Motor neuron (in vitro differentiated cells): ENCODE measurements around the gene C6orf120. TPM values are rescaled to one million over a fixed set of nuclear protein-coding genes. Genes with fewer than 3 reads are reported as not detected.

Experiments
- ATAC-seq, 8 experiments: fragments of 200-7000 bp; cut with Tn5 transposase; replicated peaks in 6 of 8; 2 replicates each; pipeline ENCODE4 v1.8.0; 2021; ENCODE audit warnings: mild to moderate bottlenecking in 8 of 8, moderate library complexity in 8 of 8
- H3K27ac ChIP-seq, 2 donors: fragments of 250-450 bp; sonication (Bioruptor Pico); 2 replicates each; pipeline ENCODE4 v1.9.0; 2021; ENCODE audit warnings: antibody characterized with exemption in 2 of 2, mild to moderate bottlenecking in 2 of 2, moderate library complexity in 1 of 2
- H3K4me1 ChIP-seq, 2 donors: fragments of 250-450 bp; sonication (Bioruptor Pico); replicated peaks in 1 of 2; 2 replicates each; pipeline ENCODE4 v1.6.1; 2021; ENCODE audit warnings: antibody characterized with exemption in 2 of 2, mild to moderate bottlenecking in 2 of 2, moderate library complexity in 1 of 2
- H3K4me3 ChIP-seq, 5 donors: fragments of 250-450 bp; sonication (Bioruptor Pico); 2 replicates each; pipeline ENCODE4 v1.9.0; 2021; ENCODE audit warnings: antibody characterized with exemption in 5 of 5, mild to moderate bottlenecking in 5 of 5, moderate library complexity in 4 of 5
- WGBS, 10 experiments: fragments of 450-650 bp; shearing (Covaris generic); methylation state at CpG; one replicate each; pipeline ENCODE4 v1.0.0; 2022; 5-methylcytosine and 5-hydroxymethylcytosine counted together
- in situ Hi-C, 9 experiments: fragments of 400-800 bp; cut with MboI; loops; one replicate each; pipeline ENCODE4 v1.15.0; 2021; ENCODE audit warnings: low sequenced_read_pairs in 9 of 9, low pct_unique_long_range_greater_than_20kb in 2 of 9; ENCODE audit not compliant: unreplicated experiment in 9 of 9
- total RNA-seq, 8 experiments: library from RNA; unstranded; fragments of 300-600 nt; gene quantifications; 2 replicates each; pipeline versions ENCODE4 v1.2.3 to v1.2.4, GENCODE V29; 2022

The C6orf120 gene
- total RNA-seq, 8 experiments from 2014 or later = 16.7 to 51.1 (median 28.8) TPM

- in situ Hi-C loops = no loop called here
- Histone ChIP-seq H3K27ac (no peak overlapping the region), H3K4me3 (peak overlapping the region; percentile 48 to 99 (median 77)), H3K4me1 (peaks cover 18 to 29% of the 10 kb centered on the region in 2 donors)
- WGBS, 10 experiments = 0 to 15% (median 4%) methylated on average over 4 to 19 of the region's 22 CpGs; no CpG with 5 or more reads in 1 of the 10 experiments
- peak in 6 of 8 experiments; percentile 6 to 26 (median 20) for ATAC-seq
Observed at GRCh38 chr6:169722362-169723199, 20.7 kb downstream of the C6orf120 start.

GRCh38 chr6:169723200-169723909 is 21.4 kb downstream of the C6orf120 start:
- Histone ChIP-seq H3K4me3 (peak overlapping the region; percentile 48 to 99 (median 77)), H3K4me1 (peaks cover 18 to 29% of the 10 kb centered on the region in 2 donors), H3K27ac (peak overlapping the region; percentile 94 to 95)
- WGBS, 10 experiments = 0 to 2% (median 0%) methylated on average over 1 to 16 of the region's 70 CpGs; no CpG with 5 or more reads in 1 of the 10 experiments
- ATAC-seq = peak; percentile 5 to 40 (median 16)
- in situ Hi-C loops = no loop called here

DNA sequence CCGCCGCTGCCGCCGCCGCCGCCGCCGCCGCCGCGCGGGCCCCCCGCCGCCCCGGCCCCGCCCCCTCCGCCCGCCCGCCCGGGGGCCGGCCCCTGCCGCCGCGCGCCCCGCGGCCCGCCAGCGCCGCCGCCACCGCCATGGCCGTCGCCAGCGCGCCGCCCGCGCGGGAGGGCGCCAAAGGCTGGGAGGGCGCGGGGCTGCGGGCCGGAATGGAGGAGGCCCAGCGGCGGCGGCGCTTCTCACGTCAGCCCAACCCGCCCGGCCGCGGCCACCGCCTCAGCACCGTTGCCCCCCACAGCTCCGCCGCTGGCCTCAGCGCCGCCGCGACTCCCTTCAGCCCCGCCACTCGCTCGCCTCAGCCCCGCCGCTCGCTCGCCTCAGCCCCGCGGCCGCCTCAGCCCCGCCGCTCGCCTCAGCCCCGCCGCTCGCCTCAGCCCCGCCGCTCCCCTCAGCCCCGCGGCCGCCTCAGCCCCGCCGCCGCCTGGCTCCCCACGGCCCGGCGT is 22.1 kb downstream of the C6orf120 start:
- H3K4me3 ChIP-seq = peak overlapping the region; percentile 48 to 99 (median 77)
- peak overlapping the region; percentile 94 to 95 for H3K27ac ChIP-seq
- peaks cover 18 to 29% of the 10 kb centered on the region in 2 donors for H3K4me1 ChIP-seq
- in situ Hi-C loops = no loop called here
- WGBS, 10 experiments = no CpG with 5 or more reads among the region's 89 CpGs
- peak; percentile 37 to 60 (median 56) for ATAC-seq

DNA sequence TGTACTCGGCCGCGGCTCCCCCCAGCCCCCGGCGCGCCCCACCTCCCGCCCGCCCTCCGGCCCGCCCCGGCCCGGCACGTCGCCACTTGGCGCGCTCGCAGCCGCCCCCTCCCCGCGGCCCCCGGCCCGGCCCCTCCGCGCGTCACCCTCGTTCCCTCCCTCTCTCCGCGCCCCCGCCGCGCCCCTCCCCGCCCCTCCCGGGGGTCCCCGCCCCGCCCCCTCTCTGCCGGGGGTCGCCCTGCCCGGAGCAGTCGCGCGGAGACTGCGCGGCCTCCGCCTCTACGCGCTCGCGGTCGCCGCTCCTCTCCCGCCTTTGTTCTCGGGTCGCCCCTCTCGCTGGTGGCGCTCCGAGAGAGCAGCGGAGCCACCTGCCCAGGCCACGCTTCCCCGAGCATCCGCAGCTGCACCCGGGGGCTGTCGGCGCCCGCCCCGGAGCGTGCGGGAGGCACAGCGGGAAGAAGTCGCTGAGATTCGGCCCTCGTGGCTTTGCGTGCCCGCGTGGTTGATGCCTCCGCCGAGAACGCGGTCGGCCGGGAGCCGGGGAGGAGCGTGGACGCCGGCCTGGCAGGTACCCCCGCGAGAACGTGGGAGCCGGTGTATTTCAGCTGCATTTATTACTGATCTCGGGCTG is 22.7 kb downstream of the C6orf120 start, which contains the start of gene PHF10:
Gene PHF10 (minus strand): TSS at position 7 of the 631 bp plus-strand sequence. CDS start 569 bp downstream, outside the sequence.
- ATAC-seq = peak; percentile 18 to 81 (median 74)
- H3K4me3 ChIP-seq = peak within 1 kb of the TSS; percentile 48 to 99 (median 77)
- WGBS, 10 experiments = 0 to 1% (median 0%) methylated on average over 1 to 18 of the region's 89 CpGs; no CpG with 5 or more reads in 7 of the 10 experiments
- H3K27ac ChIP-seq = peak within 1 kb of the TSS; percentile 94 to 95
- in situ Hi-C loops = no loop called here
- peaks cover 18 to 29% of the 10 kb centered on the region in 2 donors for H3K4me1 ChIP-seq

- Histone ChIP-seq H3K4me3 (peak overlapping the region; percentile 48 to 99 (median 77)), H3K27ac (peak overlapping the region; percentile 94 to 95), H3K4me1 (peaks cover 18 to 29% of the 10 kb centered on the region in 2 donors)
- peak; percentile 2 to 36 (median 23) for ATAC-seq
- 2 to 97% (median 17%) methylated on average over 5 to 22 of the region's 29 CpGs for WGBS, 10 experiments
- in situ Hi-C loops = no loop called here
Observed at GRCh38 chr6:169725125-169726048, 23.5 kb downstream of the C6orf120 start.

DNA sequence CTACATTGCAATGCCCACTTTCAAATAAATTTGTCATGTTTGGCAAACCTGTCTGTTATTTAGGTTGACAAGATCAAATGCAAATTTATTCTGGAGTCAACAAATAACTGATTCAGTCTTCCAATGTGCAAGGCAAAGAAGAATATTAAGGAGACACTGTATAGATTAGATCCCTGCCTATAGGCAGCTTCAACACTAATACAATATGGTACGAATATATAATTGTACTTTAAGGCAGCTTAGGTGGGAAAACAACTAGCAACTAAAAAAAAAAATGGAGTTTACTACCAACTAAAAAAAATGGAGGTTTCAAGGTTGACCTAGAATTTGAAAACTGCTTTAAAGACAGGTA is 24.1 kb downstream of the C6orf120 start:
- in situ Hi-C loops = no loop called here
- 80 to 100% (median 100%) methylated on average over 1 of the region's 1 CpG; no CpG with 5 or more reads in 4 of the 10 experiments for WGBS, 10 experiments
- peak overlapping the region in 3 of 5 donors; percentile 48 to 77 (median 54) for H3K4me3 ChIP-seq
- no peak overlapping the region for H3K27ac ChIP-seq
- ATAC-seq = no peak
- peaks cover 18 to 27% of the 10 kb centered on the region in 2 donors for H3K4me1 ChIP-seq

DNA sequence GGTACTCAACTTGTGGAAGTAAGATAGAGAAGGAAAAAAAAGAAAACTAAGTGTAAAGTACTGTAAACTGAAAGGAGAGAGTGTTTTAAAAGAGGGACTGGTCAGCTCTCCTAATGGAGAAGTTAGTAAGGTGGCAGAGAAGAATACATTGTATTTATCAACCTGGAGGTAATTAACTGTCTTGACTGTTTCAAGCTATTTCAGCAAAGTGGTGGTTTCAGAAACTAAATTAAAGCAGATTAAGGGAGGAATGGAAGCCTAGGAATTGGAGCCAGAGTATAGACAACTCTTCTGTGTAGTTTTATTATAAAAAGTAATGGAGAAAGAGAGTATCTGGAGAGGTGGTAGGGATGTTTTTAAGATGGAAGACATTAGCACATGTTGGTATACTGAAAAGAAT is 25.0 kb downstream of the C6orf120 start:
- H3K27ac ChIP-seq = no peak overlapping the region
- in situ Hi-C loops = no loop called here
- no peak for ATAC-seq

GRCh38 chr6:169729961-169730360 is 28.0 kb downstream of the C6orf120 start:
- Histone ChIP-seq H3K4me3 (no peak overlapping the region), H3K27ac (no peak overlapping the region), H3K4me1 (peaks cover 6 to 13% of the 10 kb centered on the region in 2 donors)
- ATAC-seq = peak in 2 of 8 experiments; percentile 74 to 89
- in situ Hi-C loops = no loop called here

More for the DNA sequence above, 25.0 kb downstream of the C6orf120 start:
- Histone ChIP-seq H3K4me3 (no peak overlapping the region), H3K4me1 (peaks cover 9 to 17% of the 10 kb centered on the region in 2 donors)

GRCh38 chr6:169738204-169738975 is 36.5 kb downstream of the C6orf120 start:
- H3K27ac ChIP-seq = no peak overlapping the region
- in situ Hi-C loops = no loop called here
- peak in 4 of 8 experiments; percentile 33 to 96 (median 80) for ATAC-seq
- H3K4me1 ChIP-seq = no peaks in the 10 kb centered on the region
- no peak overlapping the region for H3K4me3 ChIP-seq
- WGBS, 10 experiments = 10 to 95% (median 58%) methylated on average over 1 to 5 of the region's 9 CpGs

DNA sequence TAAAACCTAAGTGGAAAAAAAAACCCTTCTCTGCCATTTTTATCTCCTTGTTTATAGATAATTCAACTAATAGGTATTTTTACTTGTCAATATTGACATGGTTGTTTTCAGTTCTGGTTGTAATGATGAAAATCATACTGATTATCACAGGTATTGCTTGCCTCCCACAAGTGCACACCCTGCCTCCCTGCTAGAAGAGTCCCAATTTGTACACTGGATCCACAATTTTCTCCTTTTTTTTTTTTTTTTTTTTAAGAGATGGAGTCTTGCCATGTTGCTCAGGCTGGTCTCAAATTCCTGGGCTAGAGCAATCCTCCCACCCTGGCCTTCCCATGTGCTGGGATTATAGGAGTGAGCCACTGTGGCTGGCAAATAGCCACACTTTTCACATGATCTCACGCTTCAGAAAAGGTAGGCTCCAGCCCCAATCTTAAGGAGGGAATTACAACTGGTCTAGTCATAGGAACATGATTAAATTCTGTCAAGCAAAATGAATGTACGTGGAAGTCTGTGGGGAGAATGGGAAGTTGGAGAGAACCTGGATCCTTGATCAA is 37.1 kb downstream of the C6orf120 start:
- H3K4me3 ChIP-seq = no peak overlapping the region
- in situ Hi-C loops = no loop called here
- ATAC-seq = no peak
- 57 to 100% (median 90%) methylated on average over 1 to 2 of the region's 2 CpGs; no CpG with 5 or more reads in 3 of the 10 experiments for WGBS, 10 experiments
- H3K27ac ChIP-seq = no peak overlapping the region
- no peaks in the 10 kb centered on the region for H3K4me1 ChIP-seq

- no peak overlapping the region for H3K27ac ChIP-seq
- no peaks in the 10 kb centered on the region for H3K4me1 ChIP-seq
- in situ Hi-C loops = no loop called here
- no peak overlapping the region for H3K4me3 ChIP-seq
- no peak for ATAC-seq
Observed at GRCh38 chr6:169741344-169741743, 39.4 kb downstream of the C6orf120 start.
